Motor neuron (in vitro differentiated cells): ENCODE results near the gene ZBTB34. TPM values are rescaled to one million over a fixed set of nuclear protein-coding genes. Genes with fewer than 3 reads are reported as not detected.
A peak's percentile ranks its signal among the peaks of the same experiment; 100 is the strongest.
"Not testable (repeated sequence)": the region's sequence is repeated elsewhere in the genome, so short reads cannot be mapped to it uniquely, and the experiment has no call there.

Experiments used
- ATAC-seq, 8 experiments: fragments of 200-7000 bp; cut with Tn5 transposase; replicated peaks in 6 of 8; 2 replicates each; pipeline ENCODE4 v1.8.0; 2021; ENCODE audit warnings: mild to moderate bottlenecking in 8 of 8, moderate library complexity in 8 of 8
- H3K27ac ChIP-seq, 2 donors: fragments of 250-450 bp; sonication (Bioruptor Pico); 2 replicates each; pipeline ENCODE4 v1.9.0; 2021; ENCODE audit warnings: antibody characterized with exemption in 2 of 2, mild to moderate bottlenecking in 2 of 2, moderate library complexity in 1 of 2
- H3K4me1 ChIP-seq, 2 donors: fragments of 250-450 bp; sonication (Bioruptor Pico); replicated peaks in 1 of 2; 2 replicates each; pipeline ENCODE4 v1.6.1; 2021; ENCODE audit warnings: antibody characterized with exemption in 2 of 2, mild to moderate bottlenecking in 2 of 2, moderate library complexity in 1 of 2
- H3K4me3 ChIP-seq, 5 donors: fragments of 250-450 bp; sonication (Bioruptor Pico); 2 replicates each; pipeline ENCODE4 v1.9.0; 2021; ENCODE audit warnings: antibody characterized with exemption in 5 of 5, mild to moderate bottlenecking in 5 of 5, moderate library complexity in 4 of 5
- WGBS, 10 experiments: fragments of 450-650 bp; shearing (Covaris generic); methylation state at CpG; one replicate each; pipeline ENCODE4 v1.0.0; 2022; 5-methylcytosine and 5-hydroxymethylcytosine counted together
- in situ Hi-C, 9 experiments: fragments of 400-800 bp; cut with MboI; loops; one replicate each; pipeline ENCODE4 v1.15.0; 2021; ENCODE audit warnings: low sequenced_read_pairs in 9 of 9, low pct_unique_long_range_greater_than_20kb in 2 of 9; ENCODE audit not compliant: unreplicated experiment in 9 of 9
- total RNA-seq, 8 experiments: library from RNA; unstranded; fragments of 300-600 nt; gene quantifications; 2 replicates each; pipeline versions ENCODE4 v1.2.3 to v1.2.4, GENCODE V29; 2022

Gene ZBTB34, protein sequence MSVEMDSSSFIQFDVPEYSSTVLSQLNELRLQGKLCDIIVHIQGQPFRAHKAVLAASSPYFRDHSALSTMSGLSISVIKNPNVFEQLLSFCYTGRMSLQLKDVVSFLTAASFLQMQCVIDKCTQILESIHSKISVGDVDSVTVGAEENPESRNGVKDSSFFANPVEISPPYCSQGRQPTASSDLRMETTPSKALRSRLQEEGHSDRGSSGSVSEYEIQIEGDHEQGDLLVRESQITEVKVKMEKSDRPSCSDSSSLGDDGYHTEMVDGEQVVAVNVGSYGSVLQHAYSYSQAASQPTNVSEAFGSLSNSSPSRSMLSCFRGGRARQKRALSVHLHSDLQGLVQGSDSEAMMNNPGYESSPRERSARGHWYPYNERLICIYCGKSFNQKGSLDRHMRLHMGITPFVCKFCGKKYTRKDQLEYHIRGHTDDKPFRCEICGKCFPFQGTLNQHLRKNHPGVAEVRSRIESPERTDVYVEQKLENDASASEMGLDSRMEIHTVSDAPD
- total RNA-seq = 10 to 100 TPM in 5 of 8 experiments, 1 to 10 TPM in 3; 2.5 to 17.9 (median 11.0) TPM

DNA sequence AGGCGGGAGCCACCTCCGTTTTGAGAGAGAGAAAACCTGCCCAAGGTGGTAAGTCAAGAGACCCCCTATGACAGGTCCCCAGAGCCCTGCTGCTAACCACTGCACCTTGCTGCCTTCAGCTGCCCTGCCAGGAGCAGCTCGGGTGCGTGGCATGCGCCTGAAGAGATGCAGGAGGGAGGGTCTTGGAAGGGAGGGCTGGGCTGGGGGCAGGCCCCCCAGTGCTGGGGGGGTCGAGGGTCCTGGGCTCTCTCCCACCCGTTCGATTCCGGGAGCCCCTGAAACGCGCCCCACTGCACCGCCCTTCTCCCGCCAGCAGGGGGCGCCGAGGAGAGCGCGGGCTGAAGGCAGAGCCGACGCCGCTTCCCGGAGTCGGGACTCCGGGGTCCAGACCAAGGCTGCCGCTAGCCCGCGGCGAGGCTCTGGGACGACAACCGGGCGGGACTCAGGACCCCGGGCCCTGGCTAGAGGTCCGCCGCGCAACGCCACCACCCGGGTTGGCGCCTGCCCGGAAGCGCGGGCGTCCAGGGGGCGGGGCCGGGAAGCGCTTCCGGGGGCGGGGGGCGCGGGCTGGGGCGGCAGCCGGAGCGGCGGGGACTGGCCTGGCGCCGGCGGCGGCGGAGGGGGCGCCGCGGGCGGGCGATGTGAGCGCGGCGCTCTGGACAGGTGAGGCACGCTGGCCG lies at the start of gene ZBTB34:
Gene ZBTB34 (plus strand): TSS at position 563 of the 680 bp plus-strand sequence. CDS start 18,761 bp downstream, outside the sequence.
- Histone ChIP-seq H3K27ac (peak within 1 kb of the TSS; percentile 61 to 78), H3K4me3 (peak within 1 kb of the TSS; percentile 68 to 96 (median 95)), H3K4me1 (peaks cover 17 to 19% of the 10 kb centered on the region in 2 donors)
- in situ Hi-C loops = no loop called here
- ATAC-seq = peak; percentile 68 to 86 (median 83)
- 0 to 20% methylated on average over 2 of the region's 67 CpGs; no CpG with 5 or more reads in 8 of the 10 experiments for WGBS, 10 experiments

DNA sequence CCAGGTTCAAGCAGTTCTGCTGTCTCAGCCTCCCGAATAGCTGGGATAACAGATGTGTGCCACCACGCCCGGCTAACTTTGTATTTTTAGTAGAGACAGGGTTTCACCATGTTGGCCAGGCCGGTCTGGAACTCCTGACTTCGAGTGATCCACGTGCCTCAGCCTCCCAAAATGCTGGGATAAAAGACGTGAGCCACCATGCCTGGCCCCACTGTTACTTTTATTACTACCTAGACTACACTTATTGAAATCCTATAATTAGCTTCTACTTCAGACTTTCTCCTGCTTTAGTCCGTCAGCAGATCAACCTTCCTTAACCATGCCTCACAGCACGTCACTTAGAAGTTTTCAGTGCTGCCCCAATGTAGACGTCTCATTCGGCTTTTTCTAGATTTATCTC lies 47.4 kb upstream of the ZBTB34 start:
- WGBS, 10 experiments = 79 to 100% (median 95%) methylated on average over 2 to 10 of the region's 11 CpGs; no CpG with 5 or more reads in 1 of the 10 experiments
- in situ Hi-C loops = no loop called here

DNA sequence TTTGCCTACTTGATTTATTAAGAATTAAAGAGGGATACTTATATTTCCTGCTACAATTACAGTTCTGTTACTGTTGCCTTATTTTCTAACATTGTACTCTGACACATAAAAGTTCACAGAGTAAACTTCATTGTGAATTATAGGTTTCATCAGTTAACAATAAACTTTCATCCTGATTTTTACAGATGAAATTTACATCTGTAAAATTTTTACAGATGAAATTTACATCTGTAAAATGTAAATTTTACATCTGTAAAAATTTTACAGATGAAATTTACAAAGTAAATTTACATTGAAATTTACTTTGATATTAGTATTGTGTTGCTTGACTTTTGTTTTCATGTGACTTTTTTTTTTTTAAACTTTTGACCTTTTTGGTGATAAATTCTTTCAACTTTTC lies 46.3 kb upstream of the ZBTB34 start:
- in situ Hi-C loops = no loop called here
- no peaks in the 10 kb centered on the region for H3K4me1 ChIP-seq
- no peak overlapping the region for H3K4me3 ChIP-seq
- ATAC-seq = no peak
- no peak overlapping the region for H3K27ac ChIP-seq

More for the DNA sequence above, 47.4 kb upstream of the ZBTB34 start:
- no peak for ATAC-seq
- Histone ChIP-seq H3K27ac (no peak overlapping the region), H3K4me3 (no peak overlapping the region), H3K4me1 (no peaks in the 10 kb centered on the region)

DNA sequence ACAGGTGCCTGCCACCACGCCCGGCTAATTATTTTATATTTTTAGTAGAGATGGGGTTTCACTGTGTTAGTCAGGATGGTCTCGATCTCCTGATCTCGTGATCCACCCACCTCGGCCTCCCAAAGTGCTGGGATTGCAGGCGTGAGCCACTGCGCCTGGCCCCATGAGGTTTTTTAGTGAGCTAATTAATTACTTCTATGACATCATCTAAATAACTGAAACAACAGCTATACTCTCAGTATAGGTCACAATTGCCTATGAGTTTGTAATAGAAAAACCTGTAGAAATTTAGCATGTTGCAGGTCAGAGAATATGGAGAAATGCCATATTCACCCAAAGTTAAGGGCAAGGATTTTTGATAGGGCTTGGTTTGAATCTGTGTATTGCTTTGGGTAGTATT lies 42.8 kb upstream of the ZBTB34 start:
- H3K4me3 ChIP-seq, in situ Hi-C loops, ATAC-seq, H3K27ac ChIP-seq, H3K4me1 ChIP-seq: not testable (repeated sequence)
- 92 to 100% (median 100%) methylated on average over 1 to 4 of the region's 7 CpGs; no CpG with 5 or more reads in 4 of the 10 experiments for WGBS, 10 experiments

DNA sequence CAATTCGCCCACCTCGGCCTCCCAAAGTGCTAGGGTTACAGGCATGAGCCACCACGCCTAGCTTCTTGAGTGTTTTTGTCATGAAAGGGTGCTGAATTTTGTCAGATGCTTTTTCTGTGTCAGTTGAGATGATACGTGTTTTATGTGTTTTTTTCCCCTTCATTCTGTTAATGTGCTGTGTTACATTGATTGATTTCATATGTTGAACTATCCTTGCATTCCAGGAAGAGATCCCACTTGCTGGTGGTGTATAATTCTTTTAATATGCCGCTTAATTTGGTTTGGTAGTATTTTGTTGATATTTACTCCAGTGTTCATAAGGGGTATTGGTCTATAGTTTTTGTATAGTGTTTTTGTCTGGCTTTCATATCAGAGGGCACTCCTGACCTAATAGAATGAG lies 42.0 kb upstream of the ZBTB34 start:
- Histone ChIP-seq H3K4me1 (no peaks in the 10 kb centered on the region), H3K27ac (no peak overlapping the region), H3K4me3 (no peak overlapping the region)
- WGBS, 10 experiments = 79 to 100% (median 99%) methylated on average over 1 to 5 of the region's 5 CpGs
- no peak for ATAC-seq
- in situ Hi-C loops = no loop called here

DNA sequence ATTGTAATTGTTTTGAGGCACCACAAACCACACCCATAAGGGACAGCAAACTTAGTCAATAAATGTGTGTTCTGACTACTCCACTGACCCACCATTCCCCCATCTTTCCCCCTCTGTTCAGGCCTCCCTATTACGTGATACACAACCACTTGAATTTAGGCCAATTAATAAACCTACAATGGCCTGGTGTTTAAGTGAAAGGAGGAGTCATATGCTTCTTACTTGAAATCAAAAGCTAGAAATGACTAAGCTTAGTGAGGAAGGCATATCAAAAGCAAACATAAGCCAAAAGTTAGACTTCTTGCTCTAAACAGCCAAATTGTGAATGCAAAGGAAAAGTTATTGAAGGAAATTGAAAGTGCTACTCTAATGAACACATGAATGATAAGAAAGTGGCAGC lies 41.0 kb upstream of the ZBTB34 start:
- in situ Hi-C loops = no loop called here
- Histone ChIP-seq H3K4me3 (no peak overlapping the region), H3K27ac (no peak overlapping the region), H3K4me1 (no peaks in the 10 kb centered on the region)
- no peak for ATAC-seq
- WGBS, 10 experiments = 86 to 100% (median 100%) methylated on average over 1 of the region's 1 CpG; no CpG with 5 or more reads in 2 of the 10 experiments

DNA sequence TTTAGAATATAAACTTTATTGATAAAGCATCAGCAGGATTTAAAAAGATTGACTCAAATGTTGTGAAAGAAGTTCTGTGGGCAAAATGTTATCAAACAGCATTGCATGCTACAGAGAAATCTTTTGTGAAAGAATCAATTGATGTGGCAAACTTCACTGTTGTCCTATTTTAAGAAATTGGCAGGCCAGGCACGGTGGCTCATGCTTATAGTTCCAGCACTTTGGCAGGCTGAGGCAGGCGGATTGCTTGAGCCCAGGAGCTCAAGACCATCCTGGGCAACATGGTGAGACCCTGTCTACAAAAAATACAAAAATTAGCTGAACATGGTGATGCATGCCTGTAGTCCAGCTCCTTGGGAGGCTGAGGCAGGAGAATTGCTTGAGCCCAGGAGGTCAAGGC lies 38.2 kb upstream of the ZBTB34 start:
- WGBS, 10 experiments = 60 to 100% (median 88%) methylated on average over 1 to 2 of the region's 2 CpGs; no CpG with 5 or more reads in 4 of the 10 experiments
- no peaks in the 10 kb centered on the region for H3K4me1 ChIP-seq
- no peak for ATAC-seq
- in situ Hi-C loops = no loop called here
- no peak overlapping the region for H3K27ac ChIP-seq
- no peak overlapping the region for H3K4me3 ChIP-seq

DNA sequence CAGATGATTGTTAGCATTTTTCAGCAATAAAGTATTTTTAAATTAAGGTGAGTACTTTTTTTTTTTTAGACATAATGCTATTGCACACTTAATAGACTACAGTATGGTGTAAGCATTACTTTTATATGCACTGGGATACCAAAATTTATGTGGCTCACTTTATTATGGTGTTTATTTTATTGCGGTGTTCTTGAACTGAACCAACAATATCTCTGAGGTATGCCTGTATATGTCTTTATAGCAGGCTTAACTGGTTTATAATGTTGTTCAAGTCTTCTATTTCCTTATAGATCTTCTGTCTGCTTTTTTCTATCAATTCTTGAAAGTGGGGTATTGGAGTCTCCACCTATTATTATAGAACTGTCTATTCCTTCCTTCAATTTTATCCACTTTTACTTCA lies 37.6 kb upstream of the ZBTB34 start:
- ATAC-seq = no peak
- WGBS, 10 experiments = 83 to 100% (median 100%) methylated on average over 1 of the region's 1 CpG; no CpG with 5 or more reads in 3 of the 10 experiments
- in situ Hi-C loops = no loop called here
- no peaks in the 10 kb centered on the region for H3K4me1 ChIP-seq
- H3K27ac ChIP-seq = no peak overlapping the region
- H3K4me3 ChIP-seq = no peak overlapping the region

DNA sequence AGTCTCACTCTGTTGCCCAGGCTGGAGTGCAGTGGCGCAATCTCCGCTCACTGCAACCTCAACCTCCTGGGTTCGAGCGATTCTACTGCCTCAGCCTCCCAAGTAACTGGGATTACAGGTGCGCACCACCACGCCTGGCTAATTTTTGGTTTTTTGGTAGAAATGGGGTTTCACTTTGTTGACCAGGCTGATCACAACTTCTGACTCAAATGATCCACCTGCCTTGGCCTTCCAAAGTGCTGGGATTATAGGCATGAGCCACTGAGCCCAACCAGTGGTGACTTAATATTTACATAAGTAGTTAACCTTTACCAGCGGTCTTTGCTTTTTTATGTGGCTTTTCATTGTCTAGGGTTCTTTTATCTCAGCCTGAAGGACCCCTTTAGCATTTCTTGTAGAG lies 36.4 kb upstream of the ZBTB34 start:
- H3K27ac ChIP-seq, in situ Hi-C loops, ATAC-seq, H3K4me3 ChIP-seq, H3K4me1 ChIP-seq: not testable (repeated sequence)
- WGBS, 10 experiments = 87 to 100% (median 94%) methylated on average over 2 to 7 of the region's 7 CpGs; no CpG with 5 or more reads in 1 of the 10 experiments

DNA sequence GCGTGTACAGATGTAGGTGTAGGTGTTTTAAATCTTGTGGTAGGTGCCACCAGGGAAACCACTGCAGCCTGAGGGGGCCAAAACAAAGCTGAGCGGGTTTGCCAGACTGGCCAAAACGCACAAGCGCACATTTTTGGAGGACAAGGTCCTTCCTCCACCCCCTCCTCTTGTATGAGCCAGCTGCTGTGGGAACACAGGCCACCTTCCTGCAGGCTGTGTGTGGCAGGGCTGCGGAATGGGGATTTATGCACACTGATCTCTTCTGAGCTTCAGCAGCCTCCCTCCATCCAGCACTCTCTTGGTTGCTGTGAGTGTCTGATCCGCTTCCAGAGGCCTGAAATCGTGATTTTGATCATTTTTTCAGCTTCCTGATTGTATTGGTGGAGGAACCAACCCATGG lies 33.2 kb upstream of the ZBTB34 start:
- no peaks in the 10 kb centered on the region for H3K4me1 ChIP-seq
- no peak overlapping the region for H3K4me3 ChIP-seq
- no peak for ATAC-seq
- in situ Hi-C loops = no loop called here
- no peak overlapping the region for H3K27ac ChIP-seq
- 90 to 100% (median 96%) methylated on average over 1 to 7 of the region's 7 CpGs; no CpG with 5 or more reads in 1 of the 10 experiments for WGBS, 10 experiments

DNA sequence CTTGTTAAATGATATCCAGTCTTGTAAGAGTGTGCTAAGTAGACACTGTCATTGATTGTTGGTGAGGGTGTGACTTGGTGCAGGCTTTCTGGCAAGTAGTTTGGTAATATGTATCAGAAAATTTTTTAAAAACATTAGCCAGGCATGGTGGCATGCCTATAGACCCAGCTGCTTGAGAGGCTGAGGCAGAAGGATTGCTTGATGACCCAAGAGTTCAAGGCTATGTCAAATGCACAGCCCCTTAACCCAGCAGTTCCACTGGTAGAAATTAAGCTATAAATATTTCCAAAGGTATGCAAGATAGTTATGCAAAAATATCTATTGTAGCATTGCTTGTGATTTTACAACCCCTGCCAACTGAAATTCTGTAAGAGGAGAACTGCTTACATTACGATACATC lies 31.4 kb upstream of the ZBTB34 start:
- peak in 1 of 8 experiments; percentile 21 for ATAC-seq
- no peaks in the 10 kb centered on the region for H3K4me1 ChIP-seq
- 33 to 100% (median 88%) methylated on average over 1 of the region's 1 CpG; no CpG with 5 or more reads in 6 of the 10 experiments for WGBS, 10 experiments
- in situ Hi-C loops = no loop called here
- H3K27ac ChIP-seq = no peak overlapping the region
- H3K4me3 ChIP-seq = no peak overlapping the region

DNA sequence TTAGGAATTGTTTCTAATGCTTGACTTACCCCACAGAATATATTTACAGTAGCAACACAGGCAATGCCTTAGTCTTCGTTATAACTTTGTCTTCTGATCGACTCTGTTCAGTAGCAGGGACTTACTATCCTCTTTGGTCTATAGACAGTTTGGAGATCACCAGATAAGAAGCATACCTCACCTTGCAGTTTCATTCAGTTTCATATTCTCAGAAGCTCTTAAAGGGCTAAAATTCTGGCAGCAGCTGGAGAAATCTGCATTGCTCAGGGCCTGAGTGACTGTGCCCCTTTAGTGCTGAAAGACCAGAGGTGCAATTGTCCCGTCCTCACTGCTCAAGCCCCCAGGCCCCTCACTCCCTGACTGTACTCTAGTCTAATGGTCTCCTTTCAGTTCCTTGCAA lies 29.6 kb upstream of the ZBTB34 start:
- no peaks in the 10 kb centered on the region for H3K4me1 ChIP-seq
- no peak overlapping the region for H3K27ac ChIP-seq
- no peak for ATAC-seq
- no peak overlapping the region for H3K4me3 ChIP-seq
- 58 to 100% (median 100%) methylated on average over 1 to 2 of the region's 3 CpGs; no CpG with 5 or more reads in 2 of the 10 experiments for WGBS, 10 experiments
- in situ Hi-C loops = no loop called here

DNA sequence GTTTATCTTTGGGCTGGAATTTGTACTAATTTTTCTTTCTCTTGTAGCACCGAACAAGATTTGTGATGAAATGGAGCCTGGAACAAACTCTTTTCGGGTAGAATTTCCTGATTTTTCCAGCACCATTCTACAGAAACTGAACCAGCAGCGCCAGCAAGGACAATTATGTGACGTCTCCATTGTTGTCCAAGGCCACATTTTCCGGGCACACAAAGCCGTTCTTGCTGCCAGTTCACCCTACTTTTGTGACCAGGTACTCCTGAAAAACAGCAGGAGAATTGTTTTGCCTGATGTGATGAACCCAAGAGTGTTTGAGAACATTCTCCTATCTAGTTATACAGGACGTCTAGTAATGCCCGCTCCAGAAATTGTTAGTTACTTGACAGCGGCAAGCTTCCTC lies 28.0 kb upstream of the ZBTB34 start:
- WGBS, 10 experiments = 82 to 100% (median 93%) methylated on average over 2 to 8 of the region's 9 CpGs; no CpG with 5 or more reads in 2 of the 10 experiments
- no peak for ATAC-seq
- no peak overlapping the region for H3K4me3 ChIP-seq
- no peaks in the 10 kb centered on the region for H3K4me1 ChIP-seq
- in situ Hi-C loops = no loop called here
- no peak overlapping the region for H3K27ac ChIP-seq
